Measurements from ENCODE around the gene MC3R. TPM values are rescaled to one million over a fixed set of nuclear protein-coding genes. Genes with fewer than 3 reads are reported as not detected.

MC3R gene
- total RNA-seq, 1 experiment from 2014 or later, result not detected

- no peak overlapping the region for H3K4ac ChIP-seq (ENCODE audit: low read depth, low read length)
- no peak overlapping the region for H2BK5ac ChIP-seq (ENCODE audit: insufficient read length, low read length)
- peaks cover 91% of the 10 kb centered on the region for H3K9me3 ChIP-seq (ENCODE audit: control insufficient read depth, low read depth, low read length)
- no peaks in the 10 kb centered on the region for H3K23me2 ChIP-seq (ENCODE audit: insufficient read length, low read depth, low read length, poor library complexity, severe bottlenecking)
- no peak overlapping the region for H3K4me3 Mint-ChIP-seq
- H2BK15ac ChIP-seq (ENCODE audit: low read depth, low read length), result no peak overlapping the region
- H3K56ac ChIP-seq (ENCODE audit: insufficient read length, low read depth, low read length), result no peak overlapping the region
- no peak overlapping the region for H4K91ac ChIP-seq (ENCODE audit: insufficient read length, low read depth, low read length)
- H4K20me1 ChIP-seq (ENCODE audit: control insufficient read depth, insufficient read depth, insufficient read length), result no peaks in the 10 kb centered on the region
- no peak overlapping the region for H3K4me2 ChIP-seq (ENCODE audit: insufficient read depth, insufficient read length, low read length)
- H3K36me3 Mint-ChIP-seq (ENCODE audit: insufficient read depth in 1 of 3, low read depth in 3 of 3), result peaks cover under 1 to 36% (median 9%) of the 10 kb centered on the region in 3 experiments; a peak in 6 of 7 replicates
- no peak overlapping the region for H3K9ac ChIP-seq (ENCODE audit: extremely low read depth, insufficient read length, low read length)
- no peaks in the 10 kb centered on the region for H3K27me3 ChIP-seq (ENCODE audit: insufficient read depth, low read length)
- H3K79me1 ChIP-seq (ENCODE audit: insufficient read depth, low read depth, low read length, poor library complexity, severe bottlenecking), result no peaks in the 10 kb centered on the region
- no peaks in the 10 kb centered on the region for H3K4me1 Mint-ChIP-seq
- H4K5ac ChIP-seq (ENCODE audit: insufficient read length, low read depth, low read length), result no peak overlapping the region
- no peak overlapping the region for H3K27ac ChIP-seq (ENCODE audit: insufficient read length, low read depth, low read length)
- H2BK120ac ChIP-seq (ENCODE audit: low read depth, low read length, poor library complexity, severe bottlenecking), result no peak overlapping the region
- no peak overlapping the region for H3K23ac ChIP-seq (ENCODE audit: insufficient read length, low read depth, low read length)
- no peak overlapping the region for H2BK20ac ChIP-seq (ENCODE audit: low read depth, low read length, poor library complexity, severe bottlenecking)
- no peaks in the 10 kb centered on the region for H3K4me1 ChIP-seq (ENCODE audit: insufficient read depth, low read length)
- no peak overlapping the region for H3T11ph ChIP-seq (ENCODE audit: low read length)
- H4K8ac ChIP-seq (replicated peaks; ENCODE audit: insufficient read length, low read depth, low read length), result no peak overlapping the region
- peaks cover 95 to 98% of the 10 kb centered on the region in 2 experiments for H3K9me3 Mint-ChIP-seq
- H3K14ac ChIP-seq (ENCODE audit: insufficient read depth, low read length), result no peak overlapping the region
- no peak overlapping the region for H2BK12ac ChIP-seq (ENCODE audit: insufficient read length, low read depth, low read length)
- no peak for DNase-seq
- no peak overlapping the region for H3K27ac Mint-ChIP-seq
- H3K79me2 ChIP-seq (ENCODE audit: insufficient read depth, low read length), result no peaks in the 10 kb centered on the region
- H2AK5ac ChIP-seq (ENCODE audit: insufficient read length, low read length), result no peak overlapping the region
- TF ChIP-seq CTCF (conservative IDR thresholded peaks at IDR 0.05), result no peak
- WGBS (ENCODE audit: extremely low coverage, insufficient read length, low lambda C conversion rate), result no CpG with 5 or more reads among the region's 2 CpGs
- no peaks in the 10 kb centered on the region; the same call in none of the 2 replicates for H3K27me3 Mint-ChIP-seq (ENCODE audit: low read depth)
- H3K18ac ChIP-seq (ENCODE audit: insufficient read length, low read depth, low read length), result no peak overlapping the region
- no peak overlapping the region for H2AFZ ChIP-seq (ENCODE audit: low read length)
Observed at GRCh38 chr20:56222945-56223344, 25.6 kb upstream of the MC3R start.

Measured in H9 (cell line).